Thyroid gland (tissue), 4 donors: ENCODE measurements around the gene CERT1.
"Not testable (repeated sequence)": the region's sequence is repeated elsewhere in the genome, so short reads cannot be mapped to it uniquely, and the experiment has no call there.

Experiments used
- CTCF ChIP-seq, 6 experiments: fragments of 200-600 bp in 3 of 6; fragments of 450-650 bp in 3 of 6; sonication (generic) in 3 of 6; IDR thresholded peaks; one replicate each; pipeline ENCODE4 v1.5.1; 2016 to 2019; ENCODE audit warnings: antibody characterized with exemption in 6 of 6, mild to moderate bottlenecking in 2 of 6, inconsistent platforms in 1 of 6, moderate library complexity in 1 of 6
- POLR2A ChIP-seq, 2 donors: fragments of 450-650 bp; IDR thresholded peaks; one replicate each; pipeline ENCODE4 v1.6.1; 2017; ENCODE audit warnings: antibody characterized with exemption in 2 of 2, mild to moderate bottlenecking in 2 of 2, moderate library complexity in 1 of 2

GRCh38 chr5:75533716-75534115 is 22.3 kb upstream of the CERT1 start:
- not testable (repeated sequence) for TF ChIP-seq CTCF, POLR2A (IDR thresholded peaks at IDR 0.05)
